NCI-H460 (cell line): ENCODE measurements around the gene ANKRD60. TPM values are rescaled to one million over a fixed set of nuclear protein-coding genes. Genes with fewer than 3 reads are reported as not detected.

Experiments used
- DNase-seq: peaks from one replicate; pipeline ENCODE4 v3.0.0-alpha.2; 2016; ENCODE audit warnings: low read depth; ENCODE audit errors: extremely low read depth
- total RNA-seq: library from RNA; depleted of rRNA; stranded (reverse); fragments of >200 nt; shearing (Covaris generic); gene quantifications from 2 replicates; pipeline ENCODE4 v1.2.3, GENCODE V29; 2014

ANKRD60 gene
- total RNA-seq, 1 experiment from 2014 or later: not detected

DNA sequence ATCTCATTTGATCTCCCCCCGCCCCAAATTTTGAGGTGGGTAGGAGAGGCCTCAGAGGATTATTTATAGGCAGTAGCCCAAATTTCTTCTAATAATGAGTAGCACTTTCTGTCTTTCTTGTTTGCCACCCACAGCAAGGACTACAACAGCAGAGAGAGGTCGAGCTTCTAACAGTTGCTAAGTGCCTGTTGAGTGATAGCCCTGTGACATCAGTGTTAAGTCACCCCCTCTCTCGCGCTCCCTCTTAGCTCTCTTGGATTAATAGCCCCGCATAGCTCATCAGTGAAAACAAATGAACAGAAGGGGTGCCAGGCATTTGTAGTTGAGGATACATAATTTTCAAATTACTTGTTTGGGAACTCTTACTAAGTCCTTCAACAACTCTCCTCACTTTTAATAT, 3.5 kb downstream of the ANKRD60 start:
- DNase-seq: no peak

DNA sequence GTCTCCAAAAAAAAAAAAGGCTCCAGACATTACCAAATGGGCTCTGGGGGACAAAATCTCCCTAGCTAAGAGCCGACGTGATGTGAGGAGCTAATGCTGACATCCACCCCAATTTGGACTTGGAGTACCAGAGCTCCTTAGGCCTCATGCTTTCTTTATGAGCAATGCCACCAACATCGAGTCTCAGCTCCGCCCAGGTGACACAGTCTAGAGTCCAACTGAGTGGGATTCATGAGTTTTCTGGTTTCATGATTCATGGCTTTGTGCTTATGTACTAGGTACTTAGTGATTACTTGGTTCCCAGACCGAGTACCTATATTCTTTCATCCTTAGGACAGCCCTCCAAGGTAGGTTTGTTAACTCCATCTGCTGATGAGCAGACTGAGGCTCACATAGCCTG, 4.4 kb downstream of the ANKRD60 start:
- no peak for DNase-seq

DNA sequence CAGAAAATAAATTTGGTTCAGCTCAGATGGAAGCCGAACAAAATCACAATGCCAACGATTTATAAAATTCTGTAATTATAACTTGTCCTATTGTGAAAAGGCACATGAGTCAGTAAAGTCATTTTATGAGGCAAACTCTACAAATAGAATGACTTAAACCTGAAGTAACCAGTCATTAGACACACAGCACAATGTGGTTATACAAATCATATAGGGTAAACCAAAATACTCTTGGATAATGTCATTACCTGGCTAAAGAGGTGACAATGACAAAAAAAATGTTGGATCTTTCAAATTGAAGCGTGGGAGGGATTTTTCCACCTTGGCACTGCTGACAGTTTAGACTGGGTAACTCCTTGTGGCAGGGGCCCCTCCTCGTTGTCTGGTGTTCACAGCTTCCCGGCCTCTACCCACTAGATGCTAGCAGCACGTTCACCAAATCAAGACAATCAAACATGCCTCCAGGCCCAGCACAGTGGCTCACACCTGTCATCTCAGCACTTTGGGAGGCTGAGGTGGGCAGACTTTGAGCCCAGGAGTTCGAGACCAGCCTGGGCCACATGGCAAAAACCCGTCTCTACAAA, 5.0 kb downstream of the ANKRD60 start:
- no peak for DNase-seq

- no peak for DNase-seq
Observed at GRCh38 chr20:58222446-58222845, 6.0 kb downstream of the ANKRD60 start.

- DNase-seq: no peak
Observed at GRCh38 chr20:58219342-58219700, 9.1 kb downstream of the ANKRD60 start.

GRCh38 chr20:58218665-58219341, 9.7 kb downstream of the ANKRD60 start:
- DNase-seq: no peak

DNA sequence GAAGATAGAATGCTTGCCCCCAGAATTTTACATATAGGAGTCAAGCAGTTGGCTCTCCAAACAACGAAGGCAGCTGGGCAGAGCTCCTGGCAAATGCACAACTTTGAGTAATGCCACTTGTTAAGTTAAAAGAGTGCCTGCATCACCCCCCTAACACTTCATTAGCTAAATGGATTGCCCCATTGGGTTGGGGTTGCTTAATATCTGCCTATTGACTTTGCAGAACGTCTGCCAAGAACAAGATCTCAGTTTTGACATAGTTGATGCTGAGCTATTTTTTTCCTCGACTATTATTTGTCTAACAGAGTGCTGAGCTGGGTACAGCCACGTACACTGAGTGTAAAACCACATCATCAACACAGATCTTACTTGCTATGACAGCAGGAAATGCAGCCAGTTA, 12.1 kb downstream of the ANKRD60 start:
- DNase-seq: no peak

- DNase-seq: no peak
Observed at GRCh38 chr20:58215116-58215515, 13.3 kb downstream of the ANKRD60 start.

DNA sequence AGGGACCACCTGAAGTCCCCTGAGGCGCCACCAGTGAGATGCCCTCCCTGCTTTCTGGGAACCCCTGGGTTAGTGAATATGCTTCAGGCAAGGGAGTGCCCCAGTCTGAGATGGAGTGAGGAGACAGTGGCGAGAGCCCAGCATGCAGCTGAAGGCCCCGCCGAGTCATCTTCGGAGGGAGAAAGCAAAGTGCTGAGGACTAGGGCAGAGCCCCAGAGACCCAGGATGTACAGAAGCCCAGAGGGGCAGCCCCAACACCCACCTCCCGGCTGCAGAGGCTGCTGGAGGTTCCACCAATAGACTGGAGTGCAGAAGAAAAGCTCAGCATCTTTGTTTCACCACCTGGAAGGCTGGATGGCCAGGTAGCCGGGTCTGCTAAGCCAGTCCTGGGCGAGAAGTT, 14.1 kb downstream of the ANKRD60 start:
- DNase-seq: no peak

DNA sequence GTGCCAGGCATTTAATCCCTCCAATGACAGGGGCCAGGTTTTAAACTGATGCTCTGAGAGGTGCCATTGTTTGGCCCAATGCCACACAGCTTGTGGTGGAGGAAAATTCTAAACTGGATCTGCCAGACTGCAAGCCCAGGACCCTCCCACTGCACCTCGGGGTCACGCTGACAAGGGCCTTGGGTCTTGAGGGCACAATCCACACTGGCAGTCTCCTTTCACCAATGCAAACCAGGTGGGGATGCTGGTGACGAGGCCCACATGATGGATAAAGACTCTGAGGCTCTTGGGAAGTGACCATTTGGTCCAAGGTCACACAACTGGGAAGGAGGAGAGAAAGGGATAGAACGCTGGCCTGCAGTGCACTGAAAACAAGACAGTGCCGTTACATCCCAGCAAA, 14.7 kb downstream of the ANKRD60 start:
- no peak for DNase-seq

GRCh38 chr20:58213121-58213520, 15.3 kb downstream of the ANKRD60 start:
- no peak for DNase-seq

- no peak for DNase-seq
Observed at GRCh38 chr20:58212636-58213035, 15.8 kb downstream of the ANKRD60 start.

GRCh38 chr20:58210398-58210747, 18.1 kb downstream of the ANKRD60 start:
- no peak for DNase-seq

- peak; percentile 54 for DNase-seq
Observed at GRCh38 chr20:58209652-58210397, 18.6 kb downstream of the ANKRD60 start.

GRCh38 chr20:58208944-58209343, 19.5 kb downstream of the ANKRD60 start:
- DNase-seq: no peak

DNA sequence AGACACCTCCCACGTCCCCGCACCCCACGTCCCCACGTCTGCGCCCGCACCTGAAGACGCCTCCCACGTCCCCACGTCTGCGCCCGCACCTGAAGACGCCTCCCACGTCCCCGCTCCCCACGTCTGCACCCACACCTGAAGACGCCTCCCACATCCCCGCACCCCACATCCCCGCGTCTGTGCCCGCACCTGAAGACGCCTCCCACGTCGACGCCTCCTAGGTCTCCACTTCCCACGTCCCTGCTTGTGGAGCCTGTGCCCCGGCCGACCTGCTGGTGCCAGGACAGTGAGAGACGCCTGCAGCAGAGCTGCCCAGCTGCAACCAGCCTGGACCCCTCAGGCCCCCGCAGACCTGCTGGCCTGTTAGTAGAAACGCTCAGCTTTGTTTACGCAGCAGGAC, 22.6 kb downstream of the ANKRD60 start:
- DNase-seq: no peak

- DNase-seq: no peak
Observed at GRCh38 chr20:58202044-58202443, 26.4 kb downstream of the ANKRD60 start.

GRCh38 chr20:58201616-58202015, 26.8 kb downstream of the ANKRD60 start:
- no peak for DNase-seq

DNA sequence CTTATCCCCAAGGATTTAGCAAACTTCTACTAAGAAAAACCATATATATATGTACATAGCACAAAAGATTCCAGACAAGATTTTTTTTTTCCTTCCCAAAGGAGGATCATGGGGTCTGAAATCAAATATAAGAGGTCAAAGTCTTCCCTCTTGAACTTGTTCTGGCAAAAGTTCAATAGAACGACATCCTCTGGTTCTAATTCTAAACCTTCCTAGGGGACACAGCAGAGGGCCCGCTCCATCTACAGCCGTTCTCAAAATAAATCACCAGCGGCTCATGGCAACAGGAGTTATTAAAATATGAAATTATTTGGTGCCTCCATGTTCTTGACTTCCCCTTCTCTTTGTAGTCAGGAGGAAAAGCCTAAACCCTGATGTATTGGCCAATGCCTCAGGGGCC, 29.0 kb downstream of the ANKRD60 start:
- DNase-seq: no peak

DNA sequence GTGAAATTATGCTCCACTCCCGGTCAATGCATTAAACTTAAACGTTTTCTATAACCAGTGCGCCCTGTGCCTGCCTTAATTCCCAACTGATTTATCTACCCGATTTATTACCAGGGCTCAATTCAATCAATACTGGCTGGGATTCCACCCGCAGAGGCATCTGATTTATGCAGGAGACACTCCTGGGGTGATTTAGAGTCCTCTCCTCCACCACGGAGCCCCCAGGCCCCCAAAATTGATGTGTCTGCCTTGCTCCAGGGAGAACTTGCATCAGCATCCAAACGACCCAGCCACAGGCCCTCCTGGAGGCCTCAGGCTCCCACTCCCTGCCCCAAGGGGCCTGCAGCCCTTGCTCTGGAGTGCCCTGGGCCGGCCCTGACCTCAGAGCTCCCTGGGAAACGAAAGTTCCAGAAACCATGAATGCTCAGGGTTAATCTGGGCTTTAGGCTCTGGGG, 29.5 kb downstream of the ANKRD60 start:
- no peak for DNase-seq

GRCh38 chr20:58198384-58198783, 30.1 kb downstream of the ANKRD60 start:
- no peak for DNase-seq

DNA sequence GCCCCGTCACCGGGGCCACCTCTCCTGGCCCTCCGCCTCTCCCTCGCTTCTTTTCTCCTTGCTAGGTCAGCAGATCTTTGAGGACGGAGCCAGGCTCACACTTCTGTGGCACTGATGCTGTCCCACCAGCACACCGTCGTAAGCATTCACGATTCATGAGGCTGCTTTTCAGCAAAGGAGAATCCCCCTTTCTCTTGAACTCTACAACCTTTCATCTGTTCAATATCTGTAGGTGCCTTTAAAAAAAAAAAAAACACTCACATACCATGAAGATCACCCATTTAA, 31.3 kb downstream of the ANKRD60 start:
- DNase-seq: no peak
